Loucy (cell line): ENCODE measurements around the gene DLGAP1.
"Not testable (repeated sequence)": the region's sequence is repeated elsewhere in the genome, so short reads cannot be mapped to it uniquely, and the experiment has no call there.

ENCODE experiments used
- EZH2phosphoT487 ChIP-seq: fragments of 200-600 bp; IDR thresholded peaks from 2 replicates; pipeline ENCODE4 v1.6.1; 2018; ENCODE audit warnings: antibody characterized with exemption, mild to moderate bottlenecking, moderate library complexity, borderline replicate concordance
- TF ChIP-seq, protein P1 (sequence below): fragments of 200-600 bp; sonication (generic); conservative IDR thresholded peaks from 2 replicates; pipeline ENCODE4 v1.5.1; 2014; ENCODE audit warnings: mild to moderate bottlenecking, antibody characterized with exemption, low read length

DNA sequence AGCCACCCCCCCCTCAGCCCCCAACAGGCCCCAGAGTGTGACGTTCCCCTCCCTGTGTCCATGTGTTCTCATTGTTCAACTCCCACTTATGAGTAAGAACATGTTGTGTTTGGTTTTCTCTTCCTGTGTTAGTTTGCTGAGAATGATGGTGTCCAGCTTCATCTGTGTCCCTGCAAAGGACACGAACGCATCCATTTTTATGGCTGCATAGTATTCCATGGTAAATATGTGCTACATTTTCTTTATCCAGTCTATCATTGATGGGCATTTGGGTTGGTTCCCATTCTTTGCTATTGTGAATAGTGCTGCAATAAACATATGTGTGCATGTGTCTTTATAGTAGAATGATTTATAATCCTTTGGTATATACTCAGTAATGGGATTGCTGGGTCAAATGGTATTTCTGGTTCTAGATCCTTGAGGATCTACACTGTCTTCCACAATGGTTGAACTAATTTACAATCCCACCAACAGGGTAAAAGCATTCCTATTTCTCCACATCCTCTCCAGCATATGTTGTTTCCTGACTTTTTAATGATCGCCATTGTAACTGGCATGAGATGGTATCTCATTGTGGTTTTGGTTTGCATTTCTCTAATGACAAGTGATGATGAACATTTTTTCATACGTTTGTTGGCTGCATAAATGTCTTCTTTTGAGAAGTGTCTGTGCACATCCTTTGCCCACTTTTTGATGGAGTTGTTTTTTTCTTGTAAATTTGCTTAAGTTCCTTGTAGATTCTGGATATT is 760.9 kb downstream of the DLGAP1 start:
- TF ChIP-seq, protein P1, sequence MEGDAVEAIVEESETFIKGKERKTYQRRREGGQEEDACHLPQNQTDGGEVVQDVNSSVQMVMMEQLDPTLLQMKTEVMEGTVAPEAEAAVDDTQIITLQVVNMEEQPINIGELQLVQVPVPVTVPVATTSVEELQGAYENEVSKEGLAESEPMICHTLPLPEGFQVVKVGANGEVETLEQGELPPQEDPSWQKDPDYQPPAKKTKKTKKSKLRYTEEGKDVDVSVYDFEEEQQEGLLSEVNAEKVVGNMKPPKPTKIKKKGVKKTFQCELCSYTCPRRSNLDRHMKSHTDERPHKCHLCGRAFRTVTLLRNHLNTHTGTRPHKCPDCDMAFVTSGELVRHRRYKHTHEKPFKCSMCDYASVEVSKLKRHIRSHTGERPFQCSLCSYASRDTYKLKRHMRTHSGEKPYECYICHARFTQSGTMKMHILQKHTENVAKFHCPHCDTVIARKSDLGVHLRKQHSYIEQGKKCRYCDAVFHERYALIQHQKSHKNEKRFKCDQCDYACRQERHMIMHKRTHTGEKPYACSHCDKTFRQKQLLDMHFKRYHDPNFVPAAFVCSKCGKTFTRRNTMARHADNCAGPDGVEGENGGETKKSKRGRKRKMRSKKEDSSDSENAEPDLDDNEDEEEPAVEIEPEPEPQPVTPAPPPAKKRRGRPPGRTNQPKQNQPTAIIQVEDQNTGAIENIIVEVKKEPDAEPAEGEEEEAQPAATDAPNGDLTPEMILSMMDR = not testable (repeated sequence)
- TF ChIP-seq EZH2phosphoT487 = not testable (repeated sequence)
